Left lung (tissue), 10 donors: Measurements from ENCODE around the gene CLGN. TPM values are rescaled to one million over a fixed set of nuclear protein-coding genes. Genes with fewer than 3 reads are reported as not detected.
A peak's percentile ranks its signal among the peaks of the same experiment; 100 is the strongest.
"Not testable (repeated sequence)": the region's sequence is repeated elsewhere in the genome, so short reads cannot be mapped to it uniquely, and the experiment has no call there.

Experiments
- ATAC-seq: fragments of 200-7000 bp; cut with Tn5 transposase; one replicate; pipeline ENCODE4 v1.9.1; 2020; ENCODE audit warnings: moderate library complexity
- DNase-seq, 4 donors: peaks; one replicate each; pipeline ENCODE4 v3.0.0-alpha.2; 2013 to 2020
- H3K27ac ChIP-seq, 2 donors: fragments of 200-600 bp; sonication (generic) in 1 of 2; one replicate each; pipeline versions ENCODE4 v1.5.0 to v1.8.0; 2020 to 2021
- H3K27me3 ChIP-seq, 2 donors: fragments of 200-600 bp; sonication (generic) in 1 of 2; one replicate each; pipeline versions ENCODE4 v1.5.0 to v1.8.0; 2020 to 2021
- H3K36me3 ChIP-seq, 2 donors: fragments of 200-600 bp; sonication (generic) in 1 of 2; one replicate each; pipeline versions ENCODE4 v1.5.0 to v1.8.0; 2020 to 2021
- H3K4me1 ChIP-seq, 2 donors: fragments of 200-600 bp; one replicate each; pipeline ENCODE4 v1.8.0; 2021
- H3K4me3 ChIP-seq, 2 donors: fragments of 200-600 bp; sonication (generic) in 1 of 2; one replicate each; pipeline versions ENCODE4 v1.5.0 to v1.8.0; 2020 to 2021; ENCODE audit warnings: mild to moderate bottlenecking in 1 of 2
- H3K9me3 ChIP-seq, 2 donors: fragments of 200-600 bp; sonication (generic) in 1 of 2; one replicate each; pipeline versions ENCODE4 v1.5.0 to v1.8.0; 2020 to 2021
- CTCF ChIP-seq, 2 donors: fragments of 200-600 bp; sonication (generic) in 1 of 2; IDR thresholded peaks; one replicate each; pipeline versions ENCODE4 v1.5.0 to v1.8.0; 2021; ENCODE audit warnings: antibody characterized with exemption in 2 of 2
- intact Hi-C, 2 donors: fragments of 100-400 bp; cut with DNase I; formaldehyde crosslinking; loops; one replicate each; pipeline versions ENCODE4 v1.11.2 to v1.14.2; 2022
- polyA plus RNA-seq, 6 donors: library from polyadenylated mRNA; unstranded; fragments of 120-200 nt; gene quantifications; one replicate each; pipeline ENCODE4 v1.2.1, GENCODE V29; 2013; ENCODE audit not compliant: insufficient read length in 6 of 6
- total RNA-seq, 2 donors: library from RNA; stranded (reverse); fragmentation: NEBNext Ultra II Directional; extraction: Animal tissue kit (Norgen Biotek cat#: 25700); gene quantifications; one replicate each; pipeline ENCODE4 v1.2.1, GENCODE V29; 2021
- donor health status: DM: no; HTN: yes; CAD: no.
- donor health status: DM: no; HTN: no; CAD: no.

Gene CLGN
- total and polyA plus RNA-seq, 8 donors: 0.55 to 4.6 (median 4.4) TPM

GRCh38 chr4:140439644-140440142, 12.2 kb upstream of the CLGN start:
- no peak for DNase-seq
- Histone ChIP-seq H3K27me3 (no peaks in the 10 kb centered on the region), H3K27ac (no peak overlapping the region), H3K4me3 (no peak overlapping the region), H3K4me1 (no peaks in the 10 kb centered on the region), H3K9me3 (no peaks in the 10 kb centered on the region), H3K36me3 (no peaks in the 10 kb centered on the region)
- intact Hi-C loops: no loop called here
- no peak for TF ChIP-seq CTCF (IDR thresholded peaks at IDR 0.05)
- ATAC-seq: no peak

GRCh38 chr4:140427919-140428471, 547 bp upstream of the CLGN start:
- Histone ChIP-seq H3K4me3 (peak overlapping the region; percentile 43 to 54), H3K36me3 (no peaks in the 10 kb centered on the region), H3K9me3 (no peaks in the 10 kb centered on the region), H3K4me1 (peaks cover 0 to 17% of the 10 kb centered on the region in 2 donors), H3K27ac (no peak overlapping the region), H3K27me3 (peaks cover 0 to 25% of the 10 kb centered on the region in 2 donors)
- peak in 1 of 4 donors; percentile 26 for DNase-seq
- intact Hi-C loops: no loop called here
- no peak for ATAC-seq
- no peak for TF ChIP-seq CTCF (IDR thresholded peaks at IDR 0.05)

- Histone ChIP-seq H3K4me3 (peak overlapping the region; percentile 43 to 54), H3K27ac (no peak overlapping the region), H3K36me3 (no peaks in the 10 kb centered on the region), H3K9me3 (no peaks in the 10 kb centered on the region), H3K4me1 (peaks cover 0 to 17% of the 10 kb centered on the region in 2 donors), H3K27me3 (peaks cover 0 to 25% of the 10 kb centered on the region in 2 donors)
- ATAC-seq (no peak), DNase-seq (peak in 1 of 4 donors; percentile 9)
- TF ChIP-seq CTCF (IDR thresholded peaks at IDR 0.05): no peak
- intact Hi-C loops: no loop called here
Measured at GRCh38 chr4:140426610-140427105, 790 bp downstream of the CLGN start.

DNA sequence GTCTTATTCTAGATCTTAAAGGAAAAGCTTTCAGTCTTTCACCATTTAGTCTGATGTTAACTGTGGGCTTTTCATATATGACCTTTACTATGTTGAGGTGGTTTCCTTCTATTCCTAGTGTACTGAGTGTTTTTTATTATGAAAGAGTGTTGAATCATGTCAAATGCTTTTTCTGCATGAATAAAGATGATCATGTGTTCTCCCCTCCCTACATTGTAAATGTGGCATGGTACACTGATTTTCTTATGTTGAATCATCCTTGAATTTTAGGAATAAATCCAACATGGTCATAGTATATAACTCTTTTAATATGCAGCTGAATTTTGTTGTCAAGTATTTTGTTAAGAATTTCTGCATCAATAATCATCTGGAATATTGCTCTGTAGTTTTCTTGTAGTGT, 4.3 kb downstream of the CLGN start:
- intact Hi-C loops: no loop called here
- no peak overlapping the region for H3K4me3 ChIP-seq
- H3K9me3 ChIP-seq: no peaks in the 10 kb centered on the region
- no peak overlapping the region for H3K27ac ChIP-seq
- no peak for TF ChIP-seq CTCF (IDR thresholded peaks at IDR 0.05)
- no peak for DNase-seq
- no peaks in the 10 kb centered on the region for H3K36me3 ChIP-seq
- ATAC-seq: no peak
- H3K27me3 ChIP-seq: peaks cover 0 to 25% of the 10 kb centered on the region in 2 donors
- H3K4me1 ChIP-seq: peaks cover 0 to 17% of the 10 kb centered on the region in 2 donors

GRCh38 chr4:140413130-140413969, 14.1 kb downstream of the CLGN start:
- intact Hi-C loops, ATAC-seq, H3K9me3 ChIP-seq, H3K36me3 ChIP-seq, H3K4me3 ChIP-seq, H3K27ac ChIP-seq, H3K4me1 ChIP-seq, DNase-seq, H3K27me3 ChIP-seq: not testable (repeated sequence)
